Measurements from ENCODE around the gene SH2D4B.

- TF ChIP-seq CTCF (IDR thresholded peaks at IDR 0.05) (no peak), REST (IDR thresholded peaks at IDR 0.05; ENCODE audit: insufficient read depth in 1 of 2, low read depth in 2 of 2, low read length in 1 of 2) (no peak), POLR2AphosphoS5 (IDR thresholded peaks at IDR 0.05; ENCODE audit: low read depth, low read length) (no peak), TCF7L2 (IDR thresholded peaks at IDR 0.05; ENCODE audit: low read depth, low read length) (no peak)
Observed at GRCh38 chr10:80693565-80693964, 155.9 kb downstream of the SH2D4B start.
